Measurements from ENCODE around the gene LSM7. TPM values are rescaled to one million over a fixed set of nuclear protein-coding genes. Genes with fewer than 3 reads are reported as not detected.

LSM7 gene
- total and polyA plus RNA-seq, 2 experiments from 2014 or later, result 299 to 409 TPM

DNA sequence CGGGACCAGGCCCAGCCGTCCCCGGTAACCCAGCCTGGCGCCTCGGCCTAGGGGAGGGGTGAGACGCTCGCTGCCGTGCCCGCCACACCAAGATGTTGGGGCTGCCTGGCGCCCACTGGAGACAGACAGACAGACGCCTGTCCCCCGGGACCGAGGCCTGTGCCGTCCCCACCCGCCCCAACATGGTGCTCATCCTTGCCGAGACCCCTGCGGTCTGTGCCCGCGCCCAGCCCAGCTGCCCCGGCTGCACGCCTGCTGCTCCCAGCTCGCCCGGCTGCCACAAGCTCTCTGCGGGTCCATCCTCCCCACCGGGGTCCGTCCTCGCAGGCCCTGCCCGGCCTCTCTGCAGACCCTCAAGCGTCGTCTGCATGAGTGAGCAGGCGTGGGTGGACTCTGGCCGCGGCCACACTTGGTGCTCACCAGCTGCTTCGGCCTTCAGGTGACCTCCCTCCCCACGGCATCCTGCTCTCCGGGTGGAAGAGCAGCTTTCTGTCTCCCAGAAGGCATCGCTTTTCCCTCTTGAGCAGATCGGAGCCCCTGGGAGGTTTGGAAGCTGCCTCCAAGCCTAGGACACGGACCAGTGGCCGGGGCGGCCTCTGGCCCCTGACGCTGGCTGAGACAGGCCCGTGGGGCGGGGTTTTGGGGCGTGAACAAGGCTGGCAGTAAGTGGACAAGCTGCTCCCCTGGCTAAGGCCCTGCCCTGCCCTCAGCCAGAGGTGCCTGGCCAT is 24.9 kb upstream of the LSM7 start (continued):
- TF ChIP-seq, protein P1, sequence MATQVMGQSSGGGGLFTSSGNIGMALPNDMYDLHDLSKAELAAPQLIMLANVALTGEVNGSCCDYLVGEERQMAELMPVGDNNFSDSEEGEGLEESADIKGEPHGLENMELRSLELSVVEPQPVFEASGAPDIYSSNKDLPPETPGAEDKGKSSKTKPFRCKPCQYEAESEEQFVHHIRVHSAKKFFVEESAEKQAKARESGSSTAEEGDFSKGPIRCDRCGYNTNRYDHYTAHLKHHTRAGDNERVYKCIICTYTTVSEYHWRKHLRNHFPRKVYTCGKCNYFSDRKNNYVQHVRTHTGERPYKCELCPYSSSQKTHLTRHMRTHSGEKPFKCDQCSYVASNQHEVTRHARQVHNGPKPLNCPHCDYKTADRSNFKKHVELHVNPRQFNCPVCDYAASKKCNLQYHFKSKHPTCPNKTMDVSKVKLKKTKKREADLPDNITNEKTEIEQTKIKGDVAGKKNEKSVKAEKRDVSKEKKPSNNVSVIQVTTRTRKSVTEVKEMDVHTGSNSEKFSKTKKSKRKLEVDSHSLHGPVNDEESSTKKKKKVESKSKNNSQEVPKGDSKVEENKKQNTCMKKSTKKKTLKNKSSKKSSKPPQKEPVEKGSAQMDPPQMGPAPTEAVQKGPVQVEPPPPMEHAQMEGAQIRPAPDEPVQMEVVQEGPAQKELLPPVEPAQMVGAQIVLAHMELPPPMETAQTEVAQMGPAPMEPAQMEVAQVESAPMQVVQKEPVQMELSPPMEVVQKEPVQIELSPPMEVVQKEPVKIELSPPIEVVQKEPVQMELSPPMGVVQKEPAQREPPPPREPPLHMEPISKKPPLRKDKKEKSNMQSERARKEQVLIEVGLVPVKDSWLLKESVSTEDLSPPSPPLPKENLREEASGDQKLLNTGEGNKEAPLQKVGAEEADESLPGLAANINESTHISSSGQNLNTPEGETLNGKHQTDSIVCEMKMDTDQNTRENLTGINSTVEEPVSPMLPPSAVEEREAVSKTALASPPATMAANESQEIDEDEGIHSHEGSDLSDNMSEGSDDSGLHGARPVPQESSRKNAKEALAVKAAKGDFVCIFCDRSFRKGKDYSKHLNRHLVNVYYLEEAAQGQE (IDR thresholded peaks at IDR 0.05; ENCODE audit: unreplicated experiment), result no peak
- TF ChIP-seq JUNB (IDR thresholded peaks at IDR 0.05; ENCODE audit: unreplicated experiment) (no peak), ZNF331 (CRISPR knock-in tag; IDR thresholded peaks at IDR 0.05; ENCODE audit: low read depth) (no peak), NANOG (IDR thresholded peaks at IDR 0.05; ENCODE audit: borderline replicate concordance) (no peak), ZNF114 (CRISPR knock-in tag; IDR thresholded peaks at IDR 0.05) (no peak), CREB1 (CRISPR knock-in tag; IDR thresholded peaks at IDR 0.05; ENCODE audit: low read depth) (no peak), STAT1 (IDR thresholded peaks at IDR 0.05; ENCODE audit: unreplicated experiment) (no peak), EZH2 (IDR thresholded peaks at IDR 0.05; ENCODE audit: low read depth, unreplicated experiment) (no peak)

DNA sequence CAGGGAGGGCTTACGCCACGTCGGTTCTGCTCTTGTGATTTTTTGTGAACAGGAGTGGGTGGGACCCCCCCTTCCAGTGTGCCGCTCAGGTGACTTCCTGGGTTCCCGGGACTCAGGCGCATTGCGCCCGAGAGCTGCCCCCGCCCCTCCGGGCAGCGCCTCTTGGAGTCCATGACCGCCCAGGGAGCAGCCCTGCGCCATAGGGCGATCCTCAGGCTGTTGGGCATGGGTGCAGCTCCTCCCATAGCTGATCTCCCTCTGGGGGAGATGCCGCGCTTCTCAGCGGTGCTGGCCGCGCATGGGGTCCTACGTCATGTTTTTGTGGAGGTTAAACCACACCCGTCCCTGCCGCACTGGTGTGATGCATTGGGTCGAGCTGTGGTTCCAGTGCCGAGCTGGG is 23.7 kb upstream of the LSM7 start:
- H3K79me2 ChIP-seq (replicated peaks; ENCODE audit: insufficient read depth), result no peaks in the 10 kb centered on the region
- ATAC-seq (no peak), DNase-seq (ENCODE audit: low spot score) (no peak)
- no peaks in the 10 kb centered on the region for H3K27me3 ChIP-seq (ENCODE audit: insufficient read depth)
- no peak overlapping the region for H3K4me3 ChIP-seq
- H4K20me1 ChIP-seq (replicated peaks; ENCODE audit: insufficient read depth), result no peaks in the 10 kb centered on the region
- Mint-ChIP-seq H3K36me3 (ENCODE audit: low read depth) (no peaks in the 10 kb centered on the region), H3K27ac (no peak overlapping the region), H3K9me3 (no peaks in the 10 kb centered on the region), H3K4me3 (no peak overlapping the region), H3K4me1 (no peaks in the 10 kb centered on the region), H3K27me3 (ENCODE audit: insufficient read depth, low read depth, poor library complexity) (peaks cover 7% of the 10 kb centered on the region)
- H3K36me3 ChIP-seq (ENCODE audit: insufficient read depth), result no peaks in the 10 kb centered on the region
- H3K4me2 ChIP-seq, result no peak overlapping the region
- no peaks in the 10 kb centered on the region for H3F3A ChIP-seq (replicated peaks; ENCODE audit: low read depth)
- no peaks in the 10 kb centered on the region for H3K9me2 ChIP-seq (ENCODE audit: insufficient read depth)
- no peak overlapping the region for H3K27ac ChIP-seq (ENCODE audit: low read depth)
- no peaks in the 10 kb centered on the region for H3K4me1 ChIP-seq (ENCODE audit: insufficient read depth)
- no peak overlapping the region for H2AFZ ChIP-seq
- TF ChIP-seq ZNF114 (CRISPR knock-in tag; IDR thresholded peaks at IDR 0.05) (no peak), NANOG (IDR thresholded peaks at IDR 0.05; ENCODE audit: borderline replicate concordance) (no peak), STAT1 (IDR thresholded peaks at IDR 0.05; ENCODE audit: unreplicated experiment) (no peak), POLR2AphosphoS5 (IDR thresholded peaks at IDR 0.05; ENCODE audit: low read depth) (no peak), ZNF331 (CRISPR knock-in tag; IDR thresholded peaks at IDR 0.05; ENCODE audit: low read depth) (no peak), CREB1 (CRISPR knock-in tag; IDR thresholded peaks at IDR 0.05; ENCODE audit: low read depth) (no peak)
- TF ChIP-seq, protein P1 (IDR thresholded peaks at IDR 0.05; ENCODE audit: unreplicated experiment), result no peak
- TF ChIP-seq, protein P2, sequence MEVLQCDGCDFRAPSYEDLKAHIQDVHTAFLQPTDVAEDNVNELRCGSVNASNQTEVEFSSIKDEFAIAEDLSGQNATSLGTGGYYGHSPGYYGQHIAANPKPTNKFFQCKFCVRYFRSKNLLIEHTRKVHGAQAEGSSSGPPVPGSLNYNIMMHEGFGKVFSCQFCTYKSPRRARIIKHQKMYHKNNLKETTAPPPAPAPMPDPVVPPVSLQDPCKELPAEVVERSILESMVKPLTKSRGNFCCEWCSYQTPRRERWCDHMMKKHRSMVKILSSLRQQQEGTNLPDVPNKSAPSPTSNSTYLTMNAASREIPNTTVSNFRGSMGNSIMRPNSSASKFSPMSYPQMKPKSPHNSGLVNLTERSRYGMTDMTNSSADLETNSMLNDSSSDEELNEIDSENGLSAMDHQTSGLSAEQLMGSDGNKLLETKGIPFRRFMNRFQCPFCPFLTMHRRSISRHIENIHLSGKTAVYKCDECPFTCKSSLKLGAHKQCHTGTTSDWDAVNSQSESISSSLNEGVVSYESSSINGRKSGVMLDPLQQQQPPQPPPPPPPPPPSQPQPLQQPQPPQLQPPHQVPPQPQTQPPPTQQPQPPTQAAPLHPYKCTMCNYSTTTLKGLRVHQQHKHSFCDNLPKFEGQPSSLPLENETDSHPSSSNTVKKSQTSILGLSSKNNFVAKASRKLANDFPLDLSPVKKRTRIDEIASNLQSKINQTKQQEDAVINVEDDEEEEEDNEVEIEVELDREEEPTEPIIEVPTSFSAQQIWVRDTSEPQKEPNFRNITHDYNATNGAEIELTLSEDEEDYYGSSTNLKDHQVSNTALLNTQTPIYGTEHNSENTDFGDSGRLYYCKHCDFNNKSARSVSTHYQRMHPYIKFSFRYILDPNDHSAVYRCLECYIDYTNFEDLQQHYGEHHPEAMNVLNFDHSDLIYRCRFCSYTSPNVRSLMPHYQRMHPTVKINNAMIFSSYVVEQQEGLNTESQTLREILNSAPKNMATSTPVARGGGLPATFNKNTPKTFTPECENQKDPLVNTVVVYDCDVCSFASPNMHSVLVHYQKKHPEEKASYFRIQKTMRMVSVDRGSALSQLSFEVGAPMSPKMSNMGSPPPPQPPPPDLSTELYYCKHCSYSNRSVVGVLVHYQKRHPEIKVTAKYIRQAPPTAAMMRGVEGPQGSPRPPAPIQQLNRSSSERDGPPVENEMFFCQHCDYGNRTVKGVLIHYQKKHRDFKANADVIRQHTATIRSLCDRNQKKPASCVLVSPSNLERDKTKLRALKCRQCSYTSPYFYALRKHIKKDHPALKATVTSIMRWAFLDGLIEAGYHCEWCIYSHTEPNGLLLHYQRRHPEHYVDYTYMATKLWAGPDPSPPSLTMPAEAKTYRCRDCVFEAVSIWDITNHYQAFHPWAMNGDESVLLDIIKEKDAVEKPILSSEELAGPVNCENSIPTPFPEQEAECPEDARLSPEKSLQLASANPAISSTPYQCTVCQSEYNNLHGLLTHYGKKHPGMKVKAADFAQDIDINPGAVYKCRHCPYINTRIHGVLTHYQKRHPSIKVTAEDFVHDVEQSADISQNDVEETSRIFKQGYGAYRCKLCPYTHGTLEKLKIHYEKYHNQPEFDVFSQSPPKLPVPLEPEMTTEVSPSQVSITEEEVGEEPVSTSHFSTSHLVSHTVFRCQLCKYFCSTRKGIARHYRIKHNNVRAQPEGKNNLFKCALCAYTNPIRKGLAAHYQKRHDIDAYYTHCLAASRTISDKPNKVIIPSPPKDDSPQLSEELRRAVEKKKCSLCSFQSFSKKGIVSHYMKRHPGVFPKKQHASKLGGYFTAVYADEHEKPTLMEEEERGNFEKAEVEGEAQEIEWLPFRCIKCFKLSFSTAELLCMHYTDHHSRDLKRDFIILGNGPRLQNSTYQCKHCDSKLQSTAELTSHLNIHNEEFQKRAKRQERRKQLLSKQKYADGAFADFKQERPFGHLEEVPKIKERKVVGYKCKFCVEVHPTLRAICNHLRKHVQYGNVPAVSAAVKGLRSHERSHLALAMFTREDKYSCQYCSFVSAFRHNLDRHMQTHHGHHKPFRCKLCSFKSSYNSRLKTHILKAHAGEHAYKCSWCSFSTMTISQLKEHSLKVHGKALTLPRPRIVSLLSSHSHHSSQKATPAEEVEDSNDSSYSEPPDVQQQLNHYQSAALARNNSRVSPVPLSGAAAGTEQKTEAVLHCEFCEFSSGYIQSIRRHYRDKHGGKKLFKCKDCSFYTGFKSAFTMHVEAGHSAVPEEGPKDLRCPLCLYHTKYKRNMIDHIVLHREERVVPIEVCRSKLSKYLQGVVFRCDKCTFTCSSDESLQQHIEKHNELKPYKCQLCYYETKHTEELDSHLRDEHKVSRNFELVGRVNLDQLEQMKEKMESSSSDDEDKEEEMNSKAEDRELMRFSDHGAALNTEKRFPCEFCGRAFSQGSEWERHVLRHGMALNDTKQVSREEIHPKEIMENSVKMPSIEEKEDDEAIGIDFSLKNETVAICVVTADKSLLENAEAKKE (CRISPR knock-in tag; IDR thresholded peaks at IDR 0.05), result no peak

Data from GM23338 (cell line).